HUES64 (cell line): ENCODE results near the gene SLC2A6.

ENCODE experiments used
- H3K27ac ChIP-seq: 2 replicates; pipeline ENCODE4 v1.7.0; 2013; ENCODE audit warnings: low read depth, low read length, inconsistent platforms
- H3K27me3 ChIP-seq: 2 replicates; pipeline ENCODE4 v1.6.1; 2013; ENCODE audit warnings: mild to moderate bottlenecking, low read length; ENCODE audit not compliant: insufficient read depth
- H3K36me3 ChIP-seq: 2 replicates; pipeline ENCODE4 v1.6.1; 2013; ENCODE audit warnings: mild to moderate bottlenecking, low read length; ENCODE audit not compliant: insufficient read depth
- H3K4me1 ChIP-seq: 2 replicates; pipeline ENCODE4 v1.6.1; 2013; ENCODE audit warnings: mild to moderate bottlenecking, low read length, moderate library complexity; ENCODE audit not compliant: insufficient read depth
- H3K4me3 ChIP-seq: 2 replicates; pipeline ENCODE4 v1.5.1; 2013; ENCODE audit warnings: mild to moderate bottlenecking, low read length, moderate library complexity
- H3K9ac ChIP-seq: 2 replicates; pipeline ENCODE4 v1.6.1; 2013; ENCODE audit warnings: mild to moderate bottlenecking, low read depth, low read length
- H3K9me3 ChIP-seq: 2 replicates; pipeline ENCODE4 v1.6.1; 2013; ENCODE audit warnings: low read depth, low read length; ENCODE audit not compliant: insufficient read depth
- WGBS: fragments of 150-250, 120-280 bp; methylation state at CpG from one replicate; pipeline ENCODE4 v1.1.7; 2013; ENCODE audit warnings: missing lambda C conversion rate; 5-methylcytosine and 5-hydroxymethylcytosine counted together

Gene SLC2A6

DNA sequence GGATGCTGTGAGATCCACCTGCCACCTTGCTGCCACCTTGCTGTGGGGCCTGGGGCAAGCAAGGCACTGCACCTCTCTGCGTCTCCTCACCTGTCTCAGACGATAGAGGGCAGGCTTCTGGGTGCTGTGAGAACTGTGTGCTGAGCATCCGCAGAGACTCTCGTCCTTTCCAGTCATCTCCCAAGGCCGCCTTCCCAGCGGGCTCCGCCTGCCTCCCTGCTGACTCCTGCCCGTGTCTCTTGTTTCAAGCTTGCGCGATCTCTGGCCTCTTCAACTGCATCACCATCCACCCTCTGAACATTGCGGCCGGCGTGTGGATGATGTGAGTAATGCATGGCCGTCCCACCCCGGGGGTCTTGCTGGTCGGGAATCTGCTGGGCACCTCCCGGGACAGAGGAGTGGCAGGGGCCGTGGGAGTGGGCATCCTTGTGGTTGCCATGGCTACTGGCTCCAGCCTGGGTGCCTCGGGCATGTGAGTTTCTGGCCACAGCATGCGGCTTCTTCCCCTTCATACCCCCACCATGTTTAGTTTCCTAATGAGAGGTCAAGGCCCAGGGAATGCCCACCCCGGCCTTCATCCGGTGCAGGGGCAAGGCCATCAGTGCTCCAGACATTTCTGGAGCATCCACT lies 15.6 kb downstream of the SLC2A6 start:
- Histone ChIP-seq H3K9me3 (no peaks in the 10 kb centered on the region), H3K4me1 (peaks cover 12% of the 10 kb centered on the region), H3K27ac (no peak overlapping the region), H3K9ac (no peak overlapping the region), H3K27me3 (0 out of 2 replicates have a peak, but pooled peaks cover 2% of the 10 kb centered on the region), H3K4me3 (no peak overlapping the region), H3K36me3 (peaks cover 11% of the 10 kb centered on the region)
- WGBS: 87% methylated on average over 22 of the region's 22 CpGs

DNA sequence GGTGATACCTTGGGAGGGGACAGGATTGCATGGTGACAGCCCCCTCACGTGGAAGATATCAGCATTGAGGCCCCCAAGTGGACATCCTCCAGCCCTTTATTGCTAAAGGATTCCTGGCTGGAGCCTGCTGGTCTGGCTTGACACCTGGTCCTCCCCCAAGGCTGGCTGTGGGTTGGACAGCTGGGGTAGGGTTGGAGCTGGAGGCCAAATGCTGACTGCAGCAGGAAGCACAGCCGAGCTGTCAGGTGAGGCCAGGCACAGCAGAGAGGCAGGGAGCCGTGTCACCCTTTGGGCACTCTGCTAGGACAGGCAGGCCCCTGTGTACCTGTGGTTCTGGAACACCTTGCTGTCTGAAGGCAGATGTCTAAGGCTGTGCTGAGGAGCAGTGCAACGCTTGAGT lies 16.9 kb downstream of the SLC2A6 start:
- WGBS: 86% methylated on average over 4 of the region's 4 CpGs
- H3K36me3 ChIP-seq: peaks cover 11% of the 10 kb centered on the region
- H3K27me3 ChIP-seq: 0 out of 2 replicates have a peak, but pooled peaks cover 2% of the 10 kb centered on the region
- no peak overlapping the region for H3K4me3 ChIP-seq
- no peaks in the 10 kb centered on the region for H3K9me3 ChIP-seq
- no peak overlapping the region for H3K9ac ChIP-seq
- peaks cover 12% of the 10 kb centered on the region for H3K4me1 ChIP-seq
- H3K27ac ChIP-seq: no peak overlapping the region

DNA sequence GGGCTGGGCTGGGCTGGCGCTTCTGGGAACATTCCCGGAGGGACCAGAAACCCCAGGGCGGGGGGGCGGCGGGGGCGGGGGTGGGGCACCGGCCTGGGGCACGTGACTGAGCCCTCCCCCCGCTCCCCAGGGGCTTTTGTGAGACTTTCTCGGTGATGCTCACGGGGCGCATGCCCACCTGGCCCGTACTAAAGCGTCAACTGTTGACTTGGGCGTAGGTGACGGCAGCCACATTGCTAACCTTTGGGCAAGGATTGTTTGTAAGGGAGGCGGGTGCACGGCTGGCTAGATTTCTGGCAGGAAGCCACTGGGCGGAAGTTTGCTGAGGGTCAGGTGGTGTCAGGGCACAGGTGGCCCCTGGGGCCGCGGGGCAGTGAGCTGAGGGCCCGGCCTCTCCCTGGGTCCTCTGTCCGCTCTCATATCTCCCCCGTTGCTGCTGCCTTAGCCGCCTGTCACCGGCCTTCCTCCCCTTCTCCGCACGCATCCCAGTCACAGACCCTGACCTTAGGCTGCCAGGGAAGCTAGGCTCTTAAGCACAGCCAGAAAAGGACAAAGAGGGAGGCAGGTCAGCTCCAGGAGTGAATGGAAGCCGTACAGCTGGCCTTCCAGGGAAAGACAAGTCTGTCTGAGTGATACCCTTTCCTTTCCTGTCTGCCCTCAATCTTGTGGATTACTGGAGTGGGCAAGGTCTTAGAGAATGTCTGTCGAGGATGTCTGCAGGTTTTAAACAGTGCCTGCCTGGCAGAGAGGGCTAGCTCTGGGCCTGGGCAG lies 18.3 kb downstream of the SLC2A6 start:
- 0 out of 2 replicates have a peak, but pooled peaks cover 2% of the 10 kb centered on the region for H3K27me3 ChIP-seq
- 13% methylated on average over 28 of the region's 30 CpGs for WGBS
- H3K4me3 ChIP-seq: peak overlapping the region; percentile 98
- peak overlapping the region; percentile 99; the same call in 1 of the 2 replicates for H3K27ac ChIP-seq
- no peaks in the 10 kb centered on the region for H3K9me3 ChIP-seq
- peaks cover 2% of the 10 kb centered on the region for H3K36me3 ChIP-seq
- peaks cover 12% of the 10 kb centered on the region for H3K4me1 ChIP-seq
- H3K9ac ChIP-seq: peak overlapping the region; percentile 67

DNA sequence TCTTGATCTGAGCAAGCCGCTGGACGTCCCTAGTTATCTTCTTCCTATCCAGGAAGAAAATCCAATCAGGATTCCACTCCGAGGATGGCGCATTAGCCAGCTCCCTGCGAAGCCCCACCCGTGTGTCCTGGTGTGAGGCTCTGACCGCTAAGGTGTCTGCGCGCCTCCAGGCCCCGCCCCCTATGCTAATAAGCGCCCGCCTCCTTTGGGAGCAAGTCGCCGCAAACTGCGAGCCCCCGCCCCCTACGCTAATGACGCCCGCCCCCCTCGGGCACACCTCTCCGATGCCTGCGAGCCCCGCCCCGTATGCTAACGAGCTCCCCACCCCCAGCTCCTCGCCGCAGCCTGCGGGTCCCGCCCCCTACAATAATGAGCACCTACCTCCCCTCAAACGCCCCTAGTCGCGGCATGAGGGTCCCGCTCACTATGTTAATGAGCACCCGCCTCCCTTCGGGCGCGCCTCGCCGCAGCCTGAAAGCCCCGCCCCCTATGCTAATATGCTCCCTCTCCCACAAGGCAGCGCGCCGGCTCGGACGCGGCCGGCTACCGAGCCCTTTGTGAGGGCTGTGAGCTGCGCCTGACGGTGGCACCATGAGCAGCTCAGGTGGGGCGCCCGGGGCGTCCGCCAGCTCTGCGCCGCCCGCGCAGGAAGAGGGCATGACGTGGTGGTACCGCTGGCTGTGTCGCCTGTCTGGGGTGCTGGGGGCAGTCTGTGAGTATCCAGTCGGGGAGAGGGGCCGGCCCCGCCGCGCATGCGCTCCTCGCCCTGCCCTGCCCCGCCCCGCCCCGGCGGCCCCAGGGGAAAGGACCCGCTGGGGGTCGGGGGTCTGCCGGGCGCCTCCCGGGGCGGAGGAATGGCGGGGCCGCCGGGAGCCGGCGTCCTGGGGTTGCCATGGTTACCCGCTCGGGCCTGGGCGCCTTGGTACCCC lies 19.2 kb downstream of the SLC2A6 start, which contains the start of gene CACFD1:
Gene CACFD1, plus strand, starts transcription at position 503 of the 929 bp plus-strand sequence. Its CDS starts 89 bp downstream, at position 592.
- WGBS: under 1% methylated on average over 86 of the region's 86 CpGs
- Histone ChIP-seq H3K9ac (peak within 1 kb of the TSS; percentile 98), H3K27me3 (0 out of 2 replicates have a peak, but pooled peaks cover 2% of the 10 kb centered on the region), H3K4me3 (peak within 1 kb of the TSS; percentile 98), H3K36me3 (no peaks in the 10 kb centered on the region), H3K27ac (peak within 1 kb of the TSS; percentile 99), H3K4me1 (peaks cover 12% of the 10 kb centered on the region), H3K9me3 (no peaks in the 10 kb centered on the region)

DNA sequence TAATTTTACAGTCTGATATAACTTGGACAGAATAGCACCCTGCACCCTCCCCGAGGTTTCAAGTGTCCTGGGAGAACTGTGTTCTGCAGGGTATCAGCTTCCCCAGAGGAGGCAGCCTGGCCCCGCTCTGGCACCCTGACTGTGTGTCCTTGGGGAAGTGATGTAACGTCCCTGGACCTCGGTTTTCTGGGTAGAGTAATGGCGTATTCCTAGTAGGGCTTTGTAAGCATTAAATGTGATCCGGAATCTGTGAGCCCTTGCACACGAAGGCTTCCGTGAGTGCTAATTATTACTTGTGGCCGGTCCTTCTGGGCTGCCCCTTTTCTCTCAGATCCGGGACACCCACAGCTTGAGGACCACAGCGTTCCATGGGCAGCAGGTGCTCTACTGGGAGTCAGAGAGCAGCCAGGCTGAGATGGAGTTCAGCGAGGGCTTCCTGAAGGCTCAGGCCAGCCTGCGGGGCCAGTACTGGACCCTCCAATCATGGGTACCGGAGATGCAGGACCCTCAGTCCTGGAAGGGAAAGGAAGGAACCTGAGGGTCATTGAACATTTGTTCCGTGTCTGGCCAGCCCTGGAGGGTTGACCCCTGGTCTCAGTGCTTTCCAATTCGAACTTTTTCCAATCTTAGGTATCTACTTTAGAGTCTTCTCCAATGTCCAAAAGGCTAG lies 20.1 kb downstream of the SLC2A6 start:
- WGBS: 78% methylated on average over 16 of the region's 16 CpGs
- H3K4me3 ChIP-seq: peak overlapping the region; percentile 60
- H3K9ac ChIP-seq: no peak overlapping the region
- no peaks in the 10 kb centered on the region for H3K9me3 ChIP-seq
- H3K4me1 ChIP-seq: peaks cover 12% of the 10 kb centered on the region
- 0 out of 2 replicates have a peak, but pooled peaks cover 2% of the 10 kb centered on the region for H3K27me3 ChIP-seq
- no peaks in the 10 kb centered on the region for H3K36me3 ChIP-seq
- no peak overlapping the region for H3K27ac ChIP-seq

DNA sequence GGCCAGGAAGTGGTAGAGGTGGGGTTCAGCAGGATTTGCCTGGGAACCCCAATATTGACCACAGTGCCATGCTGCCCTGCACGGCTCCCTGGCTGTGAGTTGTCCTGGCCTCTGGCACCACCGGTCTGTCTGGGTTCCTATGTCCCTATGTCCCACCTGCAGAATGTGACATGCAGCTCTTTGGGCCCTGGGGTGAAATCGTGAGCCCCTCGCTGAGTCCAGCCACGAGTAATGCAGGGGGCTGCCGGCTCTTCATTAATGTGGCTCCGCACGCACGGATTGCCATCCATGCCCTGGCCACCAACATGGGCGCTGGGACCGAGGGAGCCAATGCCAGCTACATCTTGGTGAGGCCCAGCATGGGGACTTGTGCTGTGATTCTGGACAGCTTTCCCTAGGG lies 21.2 kb downstream of the SLC2A6 start:
- 0 out of 2 replicates have a peak, but pooled peaks cover 2% of the 10 kb centered on the region for H3K27me3 ChIP-seq
- no peak overlapping the region for H3K27ac ChIP-seq
- no peak overlapping the region for H3K9ac ChIP-seq
- no peaks in the 10 kb centered on the region for H3K36me3 ChIP-seq
- 93% methylated on average over 11 of the region's 11 CpGs for WGBS
- no peak overlapping the region for H3K4me3 ChIP-seq
- peaks cover 12% of the 10 kb centered on the region for H3K4me1 ChIP-seq
- H3K9me3 ChIP-seq: no peaks in the 10 kb centered on the region

DNA sequence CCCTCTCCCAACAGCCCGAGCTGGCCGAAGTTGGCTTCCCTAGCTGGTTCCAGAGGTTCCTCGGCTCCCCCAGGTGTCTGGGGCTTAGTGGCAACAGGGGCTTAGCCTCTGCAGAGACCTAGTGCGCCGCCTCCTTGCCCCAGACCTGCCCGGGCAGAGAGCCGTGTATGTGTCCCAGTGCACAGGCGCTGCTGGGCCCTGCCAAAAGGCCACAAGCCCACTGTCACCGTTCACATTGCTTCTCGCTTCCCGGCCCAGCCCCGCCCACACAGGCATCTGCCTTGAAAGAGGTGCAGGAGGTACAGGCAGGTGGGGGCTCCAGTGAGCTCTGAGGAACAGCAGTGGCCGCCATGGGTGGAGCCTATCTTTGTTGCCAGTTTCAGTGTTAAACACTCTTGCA lies 21.7 kb downstream of the SLC2A6 start:
- H3K27ac ChIP-seq: no peak overlapping the region
- no peaks in the 10 kb centered on the region for H3K9me3 ChIP-seq
- 78% methylated on average over 13 of the region's 13 CpGs for WGBS
- no peak overlapping the region for H3K9ac ChIP-seq
- H3K4me1 ChIP-seq: peaks cover 12% of the 10 kb centered on the region
- no peak overlapping the region for H3K4me3 ChIP-seq
- H3K36me3 ChIP-seq: no peaks in the 10 kb centered on the region
- 0 out of 2 replicates have a peak, but pooled peaks cover 2% of the 10 kb centered on the region for H3K27me3 ChIP-seq

DNA sequence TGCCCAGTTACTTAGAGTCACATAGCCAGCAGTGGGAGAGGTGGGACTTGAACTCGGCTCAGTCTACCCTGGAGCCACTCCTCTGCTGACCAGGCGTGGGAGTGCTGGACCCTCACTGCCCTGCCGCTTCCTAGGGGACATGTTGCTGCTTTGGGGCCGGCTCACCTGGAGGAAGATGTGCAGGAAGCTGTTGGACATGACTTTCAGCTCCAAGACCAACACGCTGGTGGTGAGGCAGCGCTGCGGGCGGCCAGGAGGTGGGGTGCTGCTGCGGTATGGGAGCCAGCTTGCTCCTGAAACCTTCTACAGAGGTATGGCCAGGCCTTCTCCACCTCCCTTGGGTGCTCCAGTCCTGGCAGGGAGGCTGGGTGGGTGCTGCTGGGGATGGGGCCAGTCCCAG lies 22.5 kb downstream of the SLC2A6 start:
- Histone ChIP-seq H3K9me3 (no peaks in the 10 kb centered on the region), H3K36me3 (no peaks in the 10 kb centered on the region), H3K27me3 (0 out of 2 replicates have a peak, but pooled peaks cover 2% of the 10 kb centered on the region), H3K4me3 (no peak overlapping the region), H3K27ac (no peak overlapping the region), H3K4me1 (peaks cover 12% of the 10 kb centered on the region), H3K9ac (no peak overlapping the region)
- WGBS: 89% methylated on average over 9 of the region's 9 CpGs

DNA sequence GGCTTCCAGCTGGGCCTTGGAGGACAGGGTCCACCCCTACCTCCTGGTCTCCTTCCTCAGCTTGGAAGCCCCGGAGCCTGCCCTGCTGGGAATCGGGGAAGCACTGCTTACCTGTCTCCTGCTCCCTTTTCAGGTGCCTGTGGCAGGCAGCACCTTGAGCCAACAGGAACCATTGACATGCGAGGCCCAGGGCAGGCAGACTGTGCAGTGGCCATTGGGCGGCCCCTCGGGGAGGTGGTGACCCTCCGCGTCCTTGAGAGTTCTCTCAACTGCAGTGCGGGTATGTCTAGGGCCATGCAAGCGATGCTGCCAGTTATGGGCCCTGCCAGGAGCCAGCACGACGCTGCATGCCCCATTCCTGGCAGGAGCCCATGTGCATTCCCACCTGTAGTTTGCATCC lies 23.0 kb downstream of the SLC2A6 start:
- Histone ChIP-seq H3K9ac (no peak overlapping the region), H3K27me3 (0 out of 2 replicates have a peak, but pooled peaks cover 2% of the 10 kb centered on the region)
- 95% methylated on average over 11 of the region's 11 CpGs for whole genome bisulfite sequencing

DNA sequence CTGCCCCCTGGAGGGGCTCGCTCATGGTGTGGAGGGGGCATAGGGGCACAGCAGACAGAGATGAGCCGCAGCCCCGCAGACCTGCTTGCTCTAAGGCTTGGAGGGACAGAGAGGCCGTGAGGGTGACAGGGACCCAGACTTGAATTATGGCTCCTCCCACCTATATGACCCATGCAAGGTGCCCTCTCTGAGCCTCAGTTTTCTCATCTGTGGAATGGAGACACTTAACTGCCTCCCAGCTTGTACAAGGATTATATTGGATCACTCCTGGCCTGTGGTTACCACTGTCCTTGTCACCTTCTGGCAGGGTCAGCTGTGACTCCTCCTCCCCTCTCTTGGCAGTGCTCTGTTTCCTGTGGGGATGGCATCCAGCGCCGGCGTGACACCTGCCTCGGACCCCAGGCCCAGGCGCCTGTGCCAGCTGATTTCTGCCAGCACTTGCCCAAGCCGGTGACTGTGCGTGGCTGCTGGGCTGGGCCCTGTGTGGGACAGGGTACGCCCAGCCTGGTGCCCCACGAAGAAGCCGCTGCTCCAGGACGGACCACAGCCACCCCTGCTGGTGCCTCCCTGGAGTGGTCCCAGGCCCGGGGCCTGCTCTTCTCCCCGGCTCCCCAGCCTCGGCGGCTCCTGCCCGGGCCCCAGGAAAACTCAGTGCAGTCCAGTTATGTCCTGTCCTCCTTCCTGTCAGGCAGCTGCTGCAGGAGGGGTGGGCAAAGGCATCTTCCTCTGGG lies 23.8 kb downstream of the SLC2A6 start:
- peaks cover 7% of the 10 kb centered on the region; the same call in 1 of the 2 replicates for H3K4me1 ChIP-seq
- H3K9me3 ChIP-seq: no peaks in the 10 kb centered on the region
- H3K4me3 ChIP-seq: no peak overlapping the region
- WGBS: 94% methylated on average over 20 of the region's 20 CpGs
- H3K36me3 ChIP-seq: no peaks in the 10 kb centered on the region
- H3K27ac ChIP-seq: no peak overlapping the region
- H3K27me3 ChIP-seq: 0 out of 2 replicates have a peak, but pooled peaks cover 2% of the 10 kb centered on the region
- H3K9ac ChIP-seq: no peak overlapping the region

More for the DNA sequence above, 23.0 kb downstream of the SLC2A6 start:
- Histone ChIP-seq H3K27ac (no peak overlapping the region), H3K36me3 (no peaks in the 10 kb centered on the region), H3K9me3 (no peaks in the 10 kb centered on the region), H3K4me3 (no peak overlapping the region), H3K4me1 (peaks cover 10% of the 10 kb centered on the region)
